GM19023 (cell line): ENCODE measurements around the gene OSGEPL1.
A peak's percentile ranks its signal among the peaks of the same experiment; 100 is the strongest.
"Not testable (repeated sequence)": the region's sequence is repeated elsewhere in the genome, so short reads cannot be mapped to it uniquely, and the experiment has no call there.

Experiments
- ATAC-seq: cut with Tn5 transposase; IDR thresholded peaks from one replicate; pipeline ENCODE4 v1.9.1; 2021; ENCODE audit warnings: mild to moderate bottlenecking, moderate library complexity; ENCODE audit not compliant: unreplicated experiment

Gene OSGEPL1

DNA sequence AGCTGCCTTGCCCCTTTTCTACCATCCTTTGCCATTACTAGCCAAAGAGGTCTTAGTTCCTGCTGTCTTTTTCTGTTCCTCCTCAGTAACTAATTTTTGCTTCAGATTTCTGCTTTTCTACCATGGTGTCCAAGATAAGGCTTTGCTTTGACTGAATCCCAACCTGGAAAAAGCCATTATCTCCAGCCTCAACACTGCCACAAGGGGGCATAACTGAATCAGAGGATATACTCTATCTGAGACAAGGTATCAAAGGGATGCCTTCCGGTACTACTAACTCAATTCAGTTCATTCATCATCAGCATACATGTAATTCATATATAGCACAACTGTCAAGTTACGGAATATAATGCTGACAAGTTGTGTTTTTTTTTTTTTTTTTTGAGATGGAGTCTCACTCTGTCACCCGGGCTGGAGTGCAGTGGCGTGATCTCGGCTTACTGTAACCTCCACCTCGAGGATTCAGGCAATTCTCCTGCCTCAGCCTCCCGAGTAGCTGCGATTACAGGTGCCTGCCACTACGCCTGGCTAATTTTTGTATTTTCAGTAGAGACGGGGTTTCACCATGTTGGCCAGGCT lies 11.4 kb downstream of the OSGEPL1 start:
- ATAC-seq: no peak

DNA sequence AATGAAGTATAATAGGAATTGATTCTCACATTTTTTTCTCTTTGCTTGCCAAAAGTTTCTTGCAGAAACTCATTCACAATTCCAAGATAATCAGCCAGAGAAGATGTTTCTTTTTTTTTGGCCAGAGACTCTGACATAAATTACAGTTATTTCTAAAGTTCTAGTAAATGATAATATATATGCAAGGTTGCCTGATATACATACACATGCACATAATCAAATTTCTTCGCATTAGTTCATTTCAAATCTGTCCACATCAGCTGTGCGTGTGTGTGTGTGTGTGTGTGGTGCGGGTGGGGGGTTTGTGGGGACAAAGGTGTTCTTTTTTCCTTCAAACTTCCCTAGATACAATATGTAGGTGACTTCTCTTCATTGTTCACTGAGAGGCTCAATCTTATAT lies 33.2 kb downstream of the OSGEPL1 start:
- no peak for ATAC-seq

DNA sequence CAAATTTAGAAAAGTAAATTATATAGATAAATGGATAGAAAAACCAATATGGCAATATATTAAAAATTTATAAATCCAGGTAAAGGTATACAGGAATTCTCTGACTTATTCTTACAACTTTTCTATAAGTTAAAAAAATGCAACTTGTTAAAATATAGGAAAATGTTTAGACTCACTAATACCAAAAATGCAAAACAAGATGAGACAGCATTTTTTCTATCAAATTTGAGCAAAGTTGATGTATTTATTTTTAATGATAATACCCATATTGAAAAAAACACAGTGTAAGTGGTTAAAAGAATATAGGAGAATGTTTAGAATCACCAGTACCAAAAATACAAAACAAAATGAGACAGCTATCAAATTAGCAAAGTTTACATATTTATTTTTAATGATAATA lies 35.7 kb downstream of the OSGEPL1 start:
- ATAC-seq: no peak

DNA sequence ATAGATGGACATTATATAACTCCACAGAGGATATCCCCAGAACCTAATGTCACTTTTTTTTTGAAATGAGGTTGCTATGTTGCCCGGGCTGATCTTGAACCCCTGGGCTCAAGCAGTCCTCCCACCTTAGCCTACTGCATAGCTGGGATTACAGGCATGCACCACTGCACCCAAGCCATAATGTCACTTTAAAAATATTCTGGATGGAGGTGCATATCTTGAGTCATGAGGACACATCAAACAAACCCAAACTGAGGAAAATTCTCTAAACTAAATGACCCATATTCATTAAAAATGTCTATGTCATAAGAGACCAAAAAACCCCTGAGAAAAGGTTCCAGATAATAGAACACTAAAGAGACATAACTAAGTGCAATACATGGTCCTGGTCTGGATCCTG lies 36.3 kb downstream of the OSGEPL1 start:
- no peak for ATAC-seq

DNA sequence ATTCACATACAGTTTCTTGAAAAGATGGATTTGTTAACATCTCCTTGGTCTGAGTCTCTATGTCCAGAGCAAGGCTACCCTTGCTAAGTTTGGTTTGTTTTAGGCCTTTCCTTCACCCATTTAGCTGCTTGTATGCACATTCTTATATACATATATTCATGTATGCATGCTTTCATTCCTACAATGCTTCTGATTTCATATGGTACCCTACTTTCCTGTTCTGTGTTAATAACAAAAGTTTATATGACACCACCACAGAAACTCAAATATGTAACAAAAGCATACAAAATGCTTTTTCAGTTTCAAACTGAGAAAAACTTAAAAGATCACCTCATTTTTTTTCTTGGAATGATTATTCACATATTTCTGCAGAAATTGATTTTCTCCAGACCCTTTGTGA lies 39.4 kb downstream of the OSGEPL1 start:
- no peak for ATAC-seq

DNA sequence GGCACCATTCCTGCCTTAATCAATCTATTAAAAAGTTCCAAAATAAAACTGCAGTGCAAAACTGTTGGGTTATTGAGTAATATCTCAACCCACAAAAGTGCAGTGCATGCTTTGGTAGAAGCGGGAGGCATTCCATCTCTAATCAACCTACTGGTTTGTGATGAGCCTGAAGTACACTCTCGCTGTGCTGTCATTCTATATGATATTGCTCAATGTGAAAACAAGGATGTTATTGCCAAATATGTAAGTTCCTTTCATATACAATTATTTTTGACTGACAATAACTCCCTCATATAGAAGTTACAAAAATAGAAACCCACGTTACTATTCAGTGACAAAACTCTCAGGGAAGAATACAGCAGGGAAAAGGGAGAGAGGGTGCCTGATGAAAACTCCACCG lies 43.0 kb downstream of the OSGEPL1 start:
- ATAC-seq: no peak

DNA sequence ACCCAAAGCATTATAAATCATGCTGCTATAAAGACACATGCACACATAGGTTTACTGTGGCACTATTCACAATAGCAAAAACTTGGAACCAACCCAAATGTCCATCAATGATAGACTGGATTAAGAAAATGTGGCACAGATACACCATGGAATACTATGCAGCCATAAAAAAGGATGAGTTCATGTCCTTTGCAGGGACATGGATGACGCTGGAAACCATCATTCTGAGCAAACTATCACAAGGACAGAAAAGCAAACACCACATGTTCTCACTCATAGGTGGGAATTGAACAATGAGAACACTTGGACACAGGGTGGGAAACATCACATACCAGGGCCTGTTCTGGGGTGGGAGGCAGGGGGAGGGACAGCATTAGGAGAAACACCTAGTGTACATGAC lies 45.0 kb downstream of the OSGEPL1 start:
- not testable (repeated sequence) for ATAC-seq

DNA sequence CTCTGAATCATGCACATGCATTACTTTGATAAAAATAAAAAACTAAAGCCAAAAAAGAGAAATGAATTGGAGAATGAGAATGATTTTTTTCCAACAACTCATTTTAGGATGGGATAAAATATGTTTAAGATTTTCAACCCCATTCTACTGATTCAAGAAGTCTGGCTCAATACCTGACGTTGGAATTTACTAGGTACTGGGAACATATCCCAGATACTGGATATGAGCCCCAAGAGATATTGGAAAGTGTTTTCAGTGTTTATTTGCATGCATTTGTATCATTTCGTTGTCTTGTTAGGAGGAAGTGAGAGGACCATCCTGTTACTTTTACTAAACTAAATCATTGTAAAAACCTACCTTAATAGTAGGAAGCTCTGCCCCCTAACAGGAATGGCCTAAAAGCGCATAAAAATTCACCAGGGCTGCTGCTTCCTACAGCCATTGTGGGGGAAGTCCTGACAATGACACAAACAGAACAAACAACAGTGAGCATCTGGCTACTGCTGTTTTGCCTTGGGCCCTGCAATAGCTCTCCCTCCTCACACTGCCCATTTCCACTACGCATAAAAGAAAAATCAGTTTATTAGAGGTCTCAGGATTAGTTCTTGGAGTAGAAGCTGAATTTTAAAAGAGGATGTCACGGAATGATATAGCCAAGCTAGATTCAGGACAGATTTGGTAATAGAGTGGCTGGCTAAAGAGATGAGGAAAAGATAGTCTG lies 52.9 kb downstream of the OSGEPL1 start:
- no peak for ATAC-seq

DNA sequence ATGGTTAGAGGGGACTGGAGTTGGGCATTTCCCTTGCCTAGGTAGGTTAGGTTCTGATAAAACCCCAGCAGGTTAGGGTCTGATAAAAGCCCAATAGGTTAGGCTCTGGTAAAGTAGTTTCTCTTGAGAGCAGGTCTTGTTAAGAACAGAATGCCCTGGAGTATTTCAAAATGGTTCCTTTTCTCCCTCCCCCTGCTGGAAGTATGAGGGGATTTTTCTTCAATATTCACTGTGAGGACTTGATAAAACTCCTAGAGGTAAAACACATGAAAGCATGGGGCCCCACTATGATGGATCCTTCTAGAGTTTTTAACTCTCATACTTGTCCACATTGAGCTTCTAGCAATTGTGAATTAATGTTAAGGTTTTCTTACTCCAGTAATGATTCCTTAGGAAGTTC lies 60.5 kb downstream of the OSGEPL1 start:
- ATAC-seq: no peak

DNA sequence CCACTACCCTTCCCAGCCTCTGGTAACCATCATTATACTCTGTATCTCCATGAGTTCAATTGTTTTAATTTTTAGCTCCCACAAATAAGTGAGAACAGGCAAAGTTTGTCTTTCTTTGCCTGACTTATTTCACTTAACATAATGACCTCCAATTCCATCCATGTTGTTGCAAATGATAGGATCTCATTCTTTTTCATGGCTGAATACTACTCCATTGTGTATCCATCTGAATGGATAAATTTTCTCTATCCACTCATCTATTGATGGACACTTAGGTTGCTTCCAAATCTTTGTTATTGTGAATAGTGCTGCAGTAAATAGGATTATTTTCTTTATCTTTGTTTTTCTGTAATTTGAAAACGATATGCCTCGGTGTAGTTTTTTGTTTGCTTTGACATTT lies 61.9 kb downstream of the OSGEPL1 start:
- ATAC-seq: no peak

DNA sequence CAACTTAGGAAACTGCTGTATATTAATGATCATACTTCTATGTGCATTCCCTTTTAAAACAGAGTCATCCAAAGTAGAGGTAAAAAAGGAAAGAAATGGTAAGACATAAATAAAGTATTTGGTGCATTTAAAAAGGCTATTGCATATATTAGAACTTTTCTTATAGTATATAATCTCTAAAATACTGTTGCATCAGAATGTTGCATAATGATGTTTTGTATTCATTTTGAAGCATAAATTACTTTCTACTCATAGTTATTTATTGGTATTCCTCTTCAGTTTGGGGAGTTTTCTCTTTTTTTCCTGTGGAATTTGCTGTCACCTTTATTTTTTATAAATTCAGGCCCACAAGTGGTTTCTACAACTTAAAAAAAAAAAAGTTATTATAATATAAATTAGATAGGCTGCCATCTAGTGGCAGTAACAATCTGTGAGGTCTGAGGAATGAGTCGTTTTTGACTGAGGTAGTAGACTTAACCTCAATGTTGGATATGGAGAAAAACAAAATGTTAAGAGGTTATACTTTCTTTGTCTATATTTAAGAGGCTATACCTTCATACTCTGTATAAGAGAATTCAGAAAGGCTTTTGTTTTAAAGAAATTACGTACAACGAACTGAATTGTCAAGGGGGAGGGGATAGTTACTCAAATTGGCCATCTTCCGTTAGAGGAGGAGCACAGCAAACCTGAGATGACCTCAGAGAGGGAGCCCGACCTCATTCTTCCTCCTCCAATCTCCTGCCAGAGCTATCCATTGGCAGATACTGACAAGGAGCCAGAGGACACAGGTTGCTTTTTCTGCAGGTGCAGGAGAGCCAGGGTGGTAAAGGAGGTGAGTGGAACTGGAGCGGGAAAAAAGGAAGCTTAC lies 64.3 kb downstream of the OSGEPL1 start:
- peak; percentile 63 for ATAC-seq
